GM19025 (cell line): ENCODE measurements around the gene POLR1A.

ENCODE experiments used
- ATAC-seq: cut with Tn5 transposase; IDR thresholded peaks from one replicate; pipeline ENCODE4 v1.9.1; 2021; ENCODE audit warnings: mild to moderate bottlenecking, low read depth, moderate library complexity; ENCODE audit not compliant: unreplicated experiment

POLR1A gene

DNA sequence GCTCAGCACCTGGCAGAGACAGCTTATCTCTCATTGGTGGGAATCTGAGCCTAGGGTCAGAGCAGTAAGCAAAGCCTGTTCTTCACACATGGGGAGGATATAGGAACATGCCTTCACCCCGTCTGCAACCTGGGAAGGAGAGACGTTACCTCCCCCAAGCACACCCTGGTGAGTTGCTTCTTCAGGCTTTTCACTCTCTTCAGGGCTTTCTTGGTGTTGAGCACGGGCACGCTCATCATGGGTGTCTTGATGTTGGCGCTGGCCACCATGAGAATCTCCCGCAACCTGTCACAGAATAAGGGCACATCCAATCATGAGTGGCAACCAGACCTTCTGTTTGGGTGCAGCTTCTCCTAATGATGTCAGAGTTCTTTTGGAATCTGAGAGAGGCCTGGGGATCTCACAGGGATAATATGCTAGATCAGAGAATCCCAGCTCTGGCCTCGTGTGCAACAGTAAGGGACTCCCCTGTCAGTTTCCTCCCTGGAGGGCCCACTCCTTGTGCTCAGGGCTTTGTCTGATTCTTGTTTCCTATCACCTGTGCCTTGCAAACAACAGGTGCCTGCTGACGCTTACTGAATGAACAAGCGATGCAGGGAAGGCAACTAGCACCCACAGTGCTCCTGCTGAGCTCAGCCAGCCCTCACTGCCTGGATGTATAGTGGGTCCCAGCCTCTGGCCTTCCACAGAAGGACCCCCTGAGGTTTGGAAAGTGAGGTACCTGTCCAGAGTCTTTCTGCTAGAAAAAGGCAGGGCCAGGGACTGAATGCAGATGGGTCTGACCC lies 66.3 kb downstream of the POLR1A start:
- no peak for ATAC-seq

DNA sequence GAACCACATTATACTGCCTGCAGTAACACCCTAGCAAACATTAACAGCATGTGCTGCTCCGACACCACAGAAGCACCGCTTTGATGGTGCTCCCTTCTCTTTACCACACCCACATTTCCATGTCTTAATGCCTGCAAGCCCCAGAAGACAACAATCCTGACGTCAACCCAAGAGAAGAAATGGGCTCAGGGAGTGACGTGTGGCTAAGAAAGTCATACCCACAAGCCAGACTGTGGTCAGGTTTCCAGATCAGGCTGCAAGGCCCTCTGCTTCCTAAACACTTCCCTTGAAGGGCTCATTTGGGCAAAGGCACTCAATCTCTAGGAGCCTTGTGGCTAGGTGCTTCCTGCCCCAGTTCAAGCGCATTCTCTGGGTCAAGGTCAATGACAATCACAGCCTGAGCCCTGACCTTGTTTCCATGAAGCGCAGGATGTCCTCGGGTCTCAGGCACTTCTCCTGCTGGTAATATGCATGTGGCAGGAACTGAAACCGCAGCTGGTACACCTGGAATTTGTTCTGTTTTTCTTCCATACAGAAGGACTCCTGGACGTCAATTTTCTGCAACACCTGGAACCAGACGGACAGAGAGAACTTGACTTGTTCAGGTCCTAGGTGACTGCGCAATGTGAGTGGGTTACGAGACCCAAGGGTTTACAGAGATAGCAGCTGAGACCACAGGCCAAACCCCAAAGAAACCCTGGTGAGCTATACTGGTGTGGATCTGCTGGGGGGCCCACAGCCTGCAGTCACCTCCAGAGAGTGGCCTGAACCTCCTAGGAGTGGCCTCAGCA lies 67.2 kb downstream of the POLR1A start:
- peak; percentile 35 for ATAC-seq

DNA sequence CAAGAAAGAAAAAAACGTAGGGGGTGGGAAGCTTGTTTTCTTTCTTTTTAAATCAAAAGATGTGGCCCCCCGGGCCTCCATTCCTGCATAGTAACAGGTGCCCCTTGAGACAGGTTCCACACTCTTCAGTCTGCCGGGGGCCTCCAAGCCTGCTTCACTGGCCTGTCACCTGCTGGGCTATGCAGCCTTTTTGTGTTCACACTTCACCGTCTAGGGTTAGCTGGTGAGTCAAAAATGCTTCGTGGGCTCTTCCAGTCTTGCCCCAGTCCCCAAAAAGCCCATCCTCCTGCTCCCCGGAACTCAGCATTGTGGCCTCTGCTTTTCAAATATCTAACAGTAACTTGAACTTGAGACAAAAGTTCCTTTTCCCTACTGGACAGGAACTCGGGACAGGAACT lies 67.9 kb downstream of the POLR1A start:
- ATAC-seq = no peak

DNA sequence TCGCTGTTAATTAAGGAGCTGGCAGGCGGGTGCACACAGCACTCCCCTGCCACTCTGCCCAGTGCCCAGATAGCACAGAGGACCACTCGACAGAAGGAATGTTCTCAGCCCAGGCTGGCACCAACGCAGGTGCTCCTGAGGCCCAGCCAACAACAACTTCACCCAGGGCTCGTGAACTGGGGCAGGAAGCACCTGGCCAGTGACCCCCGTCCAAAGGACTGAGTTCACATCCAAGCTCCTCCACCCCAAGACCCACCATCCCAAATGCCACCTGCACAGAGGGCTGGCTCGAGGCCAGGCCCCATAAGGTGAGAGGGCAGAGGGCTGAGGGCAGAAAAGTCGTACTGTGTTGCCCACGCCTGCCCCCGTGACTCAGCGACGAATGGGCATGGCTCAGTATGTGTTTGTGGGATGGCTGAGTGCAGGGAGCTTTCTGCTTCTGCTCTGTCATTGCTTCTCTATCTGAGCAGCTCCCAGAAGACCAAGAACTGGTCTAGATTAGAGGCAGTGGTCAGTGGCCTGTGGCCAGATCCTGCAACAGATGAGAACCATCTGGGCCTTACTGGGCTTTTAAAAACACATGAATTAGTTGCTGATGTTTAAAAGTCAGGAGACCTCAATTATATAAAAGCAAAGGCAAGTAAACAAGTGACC lies 68.4 kb downstream of the POLR1A start:
- no peak for ATAC-seq

DNA sequence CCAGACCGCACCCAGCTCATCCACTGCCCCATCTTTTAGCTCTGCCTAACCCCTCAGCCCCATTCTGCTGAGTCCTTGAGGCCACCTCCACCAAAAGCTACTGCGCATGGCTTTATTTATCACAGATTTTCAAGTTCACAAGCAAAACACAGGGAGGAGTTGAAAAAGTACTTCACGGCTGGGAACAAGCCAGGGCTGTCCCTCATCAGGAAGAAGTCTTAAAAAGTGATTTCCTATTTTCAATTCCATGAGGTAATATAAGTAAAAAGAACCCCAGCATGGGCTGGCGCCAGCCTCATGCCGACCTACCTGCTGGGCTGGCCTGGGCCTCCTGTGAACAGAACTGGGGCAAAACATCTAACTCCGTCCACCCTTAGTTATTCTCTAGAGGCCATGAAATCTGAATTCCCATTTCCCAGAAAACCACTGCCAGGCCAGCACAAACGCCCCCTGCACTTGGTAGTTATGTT lies 69.0 kb downstream of the POLR1A start:
- ATAC-seq = no peak

DNA sequence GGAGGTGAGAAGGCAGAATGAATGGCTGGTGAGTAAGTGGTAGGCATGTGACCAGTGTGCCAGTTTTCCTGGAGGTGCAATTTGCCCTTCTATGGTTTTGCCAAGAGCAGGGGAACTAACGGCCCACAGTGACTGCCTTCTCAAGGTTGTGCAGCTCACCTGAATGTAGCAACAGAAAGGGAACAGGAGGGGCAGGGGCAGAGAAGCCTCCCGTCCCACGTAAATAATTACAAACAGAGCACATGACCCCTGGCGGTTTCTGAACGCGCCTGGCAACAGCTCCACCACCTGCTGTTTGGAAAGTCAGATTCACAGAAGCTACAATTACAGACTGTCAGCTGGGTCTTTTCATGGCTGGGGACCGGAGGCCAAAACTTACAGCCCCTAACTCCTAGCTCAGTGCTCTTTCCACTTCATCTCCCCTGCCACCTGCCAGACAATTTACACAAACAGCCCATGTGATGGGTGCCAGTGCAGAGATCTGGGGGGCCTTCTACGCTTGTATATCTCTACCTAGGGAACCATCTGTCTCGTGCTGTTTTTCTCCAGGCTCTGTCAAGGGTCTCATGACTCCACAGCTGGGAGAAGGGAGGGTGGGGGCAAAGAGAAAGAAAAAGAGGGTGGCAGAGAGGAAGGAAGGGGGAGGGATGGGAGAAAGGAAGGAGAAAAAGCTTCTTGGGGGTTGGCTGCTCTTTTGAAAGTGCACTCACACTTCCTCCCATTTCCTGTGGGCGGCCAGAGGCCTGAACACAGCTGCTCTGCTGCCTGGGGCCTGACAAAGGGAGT lies 69.6 kb downstream of the POLR1A start:
- ATAC-seq = peak; percentile 65

DNA sequence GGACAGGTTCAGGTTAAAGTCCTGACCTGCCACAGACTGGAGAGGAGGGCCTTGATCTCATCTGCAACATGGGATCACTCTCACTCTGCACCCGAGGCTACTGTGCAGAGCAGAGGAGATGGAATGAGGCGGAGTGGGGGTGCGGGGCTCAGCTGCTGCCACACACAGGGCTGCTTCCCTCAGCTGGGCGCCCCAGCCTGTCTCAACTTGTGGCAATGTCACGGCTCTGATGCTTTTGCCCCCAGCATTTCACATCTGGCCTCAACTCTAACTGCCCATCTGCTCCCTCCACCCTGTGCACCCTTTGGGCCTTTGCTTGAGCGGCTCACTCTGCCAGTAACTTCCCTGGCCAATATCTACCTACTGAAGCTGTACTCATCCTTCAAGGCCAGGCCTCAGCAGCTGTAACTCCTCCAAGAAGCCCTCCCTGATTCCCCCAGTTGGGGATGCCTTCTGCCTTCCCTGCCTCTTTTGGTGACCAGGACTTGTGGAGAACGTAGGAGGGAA lies 70.3 kb downstream of the POLR1A start:
- ATAC-seq = no peak

DNA sequence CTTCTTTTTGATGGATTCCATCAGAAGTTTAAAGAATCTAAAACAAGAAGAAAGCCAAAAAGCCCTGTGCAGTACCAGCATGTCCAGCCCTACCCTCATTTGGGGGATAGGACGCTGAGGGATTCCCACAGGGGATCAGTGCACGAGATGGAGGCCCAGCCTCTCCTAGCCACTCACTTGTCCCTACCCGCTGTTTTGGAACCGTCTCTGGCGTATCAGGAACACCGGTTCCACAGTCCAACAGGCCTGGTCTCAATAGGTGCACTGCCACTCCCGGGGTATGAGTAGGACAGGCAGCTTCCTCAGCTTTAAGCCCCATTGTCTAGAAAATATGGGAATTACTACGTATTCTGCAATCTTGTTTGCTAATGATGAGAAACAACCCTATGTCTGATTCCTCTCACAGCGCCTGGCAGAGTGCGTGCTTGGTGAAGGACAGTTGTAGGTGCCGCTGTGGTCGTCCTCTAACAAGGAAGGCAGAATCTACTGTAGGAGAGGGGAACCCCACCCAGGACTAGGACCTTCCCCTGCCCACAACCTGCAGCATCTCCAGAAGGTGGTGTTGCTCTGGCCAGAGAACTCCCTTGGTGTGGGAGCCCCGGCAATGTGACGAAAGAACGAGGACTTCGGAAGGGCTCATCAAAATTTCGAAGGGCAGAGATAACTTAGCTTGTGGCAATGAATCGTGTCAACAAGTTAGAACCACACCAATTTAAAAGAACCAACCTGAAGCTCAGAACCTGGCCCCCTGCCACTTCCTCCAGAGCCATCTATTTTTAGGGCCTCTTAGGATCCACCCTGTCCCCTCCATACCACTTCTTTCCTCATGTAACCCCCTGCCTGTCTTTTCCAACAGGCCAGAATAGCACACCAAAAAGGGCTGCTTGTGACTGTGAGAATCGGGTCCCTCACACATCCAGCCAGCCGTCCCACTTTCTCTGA lies 71.7 kb downstream of the POLR1A start:
- no peak for ATAC-seq

DNA sequence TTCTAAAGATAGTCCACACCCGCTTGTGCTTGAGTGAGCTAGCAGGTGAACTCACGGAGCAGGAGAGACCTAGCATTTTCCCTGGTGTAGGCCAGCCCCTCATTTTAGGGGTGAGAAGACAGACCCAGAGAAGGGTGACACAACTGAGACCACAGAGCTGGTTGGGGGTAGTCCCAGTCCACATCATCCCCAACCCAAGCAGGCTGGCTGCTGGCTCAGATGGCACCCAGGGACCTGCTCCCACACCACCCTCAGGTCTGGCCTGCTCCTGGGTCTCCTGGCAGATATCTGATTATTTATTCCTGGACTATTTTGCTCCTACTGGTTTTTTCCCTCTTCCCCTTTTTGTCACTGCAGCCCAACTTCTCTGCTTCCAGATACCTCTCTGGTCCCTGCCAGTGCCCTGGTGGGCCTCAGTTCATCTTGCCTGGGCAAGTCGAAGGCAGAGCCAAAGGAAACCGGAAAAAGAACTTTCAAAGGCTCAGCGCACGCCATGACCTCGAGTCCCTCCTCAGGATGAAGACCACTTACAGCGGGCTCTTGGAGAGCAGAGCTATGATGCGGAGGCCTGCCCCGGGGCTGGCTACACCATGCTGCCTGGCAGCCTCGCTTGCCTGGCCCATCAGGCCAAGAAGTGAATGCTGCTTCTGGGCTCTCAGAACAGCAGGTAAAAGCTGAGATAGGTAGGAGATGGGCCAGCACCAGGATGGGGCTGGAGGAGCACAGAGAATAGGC lies 72.7 kb downstream of the POLR1A start:
- ATAC-seq = no peak

DNA sequence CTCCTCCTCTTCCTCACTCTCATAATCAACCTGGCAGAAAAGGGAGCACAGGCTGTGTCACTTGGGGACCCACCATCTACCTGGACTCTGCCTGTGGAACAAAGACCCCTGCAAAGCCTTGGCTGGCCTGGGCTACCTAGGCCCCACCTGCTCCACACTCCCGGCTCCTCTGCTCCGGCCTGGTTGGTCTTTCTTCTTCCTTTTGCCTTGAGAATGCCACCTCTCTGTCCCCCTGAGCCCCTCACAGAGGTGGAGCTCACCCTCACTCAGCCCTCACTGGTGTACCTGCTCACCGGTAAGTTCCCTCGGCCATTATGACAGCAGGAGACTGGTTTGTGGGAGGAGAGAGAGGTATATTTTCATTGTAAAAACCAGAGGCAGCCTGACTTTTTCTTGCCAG lies 74.1 kb downstream of the POLR1A start:
- ATAC-seq = no peak

DNA sequence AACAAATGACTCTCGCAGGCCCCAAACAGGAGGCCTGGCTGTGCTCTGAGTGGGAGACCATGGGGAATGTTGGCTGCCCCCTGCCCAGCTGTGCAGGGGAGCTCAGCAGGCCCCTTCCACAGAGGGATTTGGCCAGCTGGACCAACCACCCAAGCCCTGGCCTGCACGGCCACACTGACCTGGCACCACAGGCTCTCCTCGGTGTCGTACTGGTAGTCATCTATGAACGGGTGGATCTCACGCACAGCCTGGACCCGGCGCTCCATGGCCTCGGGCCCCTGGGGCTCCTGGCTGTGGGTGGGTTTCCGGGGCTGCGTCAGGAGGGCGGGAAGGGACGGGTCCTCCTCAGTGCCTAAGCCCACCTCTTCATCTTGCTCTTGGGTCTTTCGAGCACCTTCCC lies 74.5 kb downstream of the POLR1A start:
- no peak for ATAC-seq

DNA sequence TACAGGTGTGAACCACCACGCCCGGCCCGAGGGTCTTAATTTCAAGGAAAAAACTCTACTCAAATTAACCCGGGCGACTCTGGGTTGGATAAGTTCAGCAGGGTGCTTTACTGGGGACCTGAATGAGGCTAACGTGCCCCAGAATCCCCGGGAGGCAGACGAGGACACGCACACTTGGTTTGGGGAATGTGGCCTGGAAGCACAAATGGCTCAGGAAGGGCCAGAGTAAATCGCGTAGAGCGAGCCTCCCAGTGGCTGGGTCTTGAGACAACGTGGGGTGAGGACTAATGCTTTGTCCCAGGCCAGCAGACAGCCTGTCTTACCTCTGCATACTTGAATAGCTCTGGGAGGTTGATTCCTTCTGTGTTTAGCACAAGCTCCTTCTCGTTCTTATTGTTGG lies 75.8 kb downstream of the POLR1A start:
- ATAC-seq = no peak

DNA sequence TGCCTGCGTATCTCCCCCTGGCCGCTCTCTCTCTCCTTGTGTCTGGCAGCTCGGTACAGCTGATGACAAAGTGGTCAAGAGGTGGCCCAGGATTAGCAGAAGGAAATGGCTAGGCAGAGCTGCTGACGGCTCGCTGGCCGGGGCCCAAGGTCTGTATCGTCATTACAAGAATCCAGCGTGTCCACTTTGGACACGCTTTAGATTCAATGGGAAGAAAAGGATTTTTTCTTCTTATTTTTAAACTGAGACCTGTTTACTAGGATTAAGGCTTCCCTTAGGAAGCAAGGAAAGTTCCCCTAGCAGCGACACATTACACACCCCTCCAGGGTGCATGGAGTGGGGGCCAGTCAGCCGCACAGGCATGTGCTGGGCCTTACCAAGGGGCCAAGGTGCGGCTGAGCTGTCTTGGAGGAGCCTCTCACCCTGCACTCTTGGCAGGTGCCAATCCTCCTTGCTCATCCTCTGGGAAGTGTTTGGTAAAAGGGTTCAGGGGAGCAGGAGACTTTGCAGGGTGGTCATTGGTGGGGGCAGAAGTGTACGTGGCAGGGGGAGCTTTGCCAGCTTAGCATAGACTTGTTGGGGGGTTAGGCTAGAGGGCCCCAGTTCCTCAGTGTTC lies 76.8 kb downstream of the POLR1A start:
- no peak for ATAC-seq

DNA sequence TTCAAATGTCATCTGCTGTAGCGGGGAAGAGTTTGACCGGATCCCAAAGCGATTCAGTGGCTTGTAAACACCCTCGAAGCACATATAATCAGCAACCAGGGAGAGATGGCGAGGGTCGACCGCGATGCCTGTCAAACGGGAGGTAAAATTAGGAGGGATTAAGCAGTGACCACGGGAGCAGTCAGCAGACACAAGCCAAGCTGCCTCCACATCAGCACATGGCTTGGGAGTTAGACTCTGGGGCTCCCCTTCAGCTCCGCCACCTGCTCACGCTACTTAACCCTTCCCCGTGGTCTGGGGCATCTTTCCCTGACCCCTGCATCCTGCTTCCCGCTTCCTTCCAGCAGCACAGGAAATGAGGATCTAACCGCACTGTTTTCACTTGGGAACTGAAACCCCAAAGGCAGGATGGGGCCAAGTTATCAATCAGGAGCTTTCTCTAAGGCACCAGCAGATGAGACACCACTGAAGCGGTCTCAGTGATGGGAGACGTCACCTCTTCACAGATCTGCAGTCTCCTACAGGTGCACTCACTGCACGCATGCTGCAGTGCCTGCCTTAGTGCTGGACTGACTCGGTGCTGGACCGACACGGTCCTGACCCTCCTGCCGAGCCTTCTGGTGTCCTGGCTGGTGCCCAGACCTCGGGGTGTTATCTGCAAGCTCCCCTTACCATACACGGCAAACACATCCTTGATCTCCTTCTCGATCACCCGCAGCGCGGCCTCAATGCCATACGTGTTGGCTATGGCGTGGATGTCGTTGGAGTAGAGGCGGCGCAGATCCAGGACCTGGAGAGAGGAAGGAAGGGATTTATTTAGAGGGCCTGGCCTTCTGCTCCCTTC lies 77.5 kb downstream of the POLR1A start:
- ATAC-seq = no peak

DNA sequence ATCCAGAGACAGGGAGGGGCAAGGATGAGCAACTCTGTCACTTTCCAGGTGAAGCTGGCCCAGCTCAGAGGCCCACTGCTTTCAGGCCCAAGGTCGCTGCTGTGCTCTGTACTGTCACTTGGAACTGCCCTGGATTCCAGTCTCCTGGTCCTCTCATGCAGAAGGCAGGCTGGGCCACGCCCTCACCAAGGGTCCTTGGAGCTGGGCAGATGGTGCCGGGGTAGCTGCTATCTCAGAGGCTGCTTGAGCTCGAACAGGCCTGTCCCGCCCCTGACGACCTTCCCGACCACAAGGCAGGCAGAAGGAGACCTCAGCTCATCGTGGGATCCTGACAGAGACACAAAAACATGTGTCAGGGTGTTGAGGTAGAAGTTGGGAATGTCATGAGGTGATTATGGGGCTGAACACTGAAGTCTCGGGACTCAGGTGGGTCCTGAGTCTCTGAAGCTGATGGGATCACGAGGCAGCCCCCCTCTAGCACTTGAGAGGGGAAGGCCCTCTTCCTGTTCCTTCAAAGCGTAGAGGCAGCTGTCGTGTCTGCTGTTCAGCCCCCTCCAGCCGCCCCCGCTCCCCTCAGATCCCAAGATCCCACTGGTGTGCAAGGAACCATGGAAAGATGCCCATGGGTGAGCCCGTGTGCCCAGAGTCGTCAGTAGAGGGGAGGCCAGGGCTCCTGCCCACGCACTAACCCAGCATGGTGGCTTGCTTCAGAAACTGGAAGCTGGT lies 78.3 kb downstream of the POLR1A start:
- ATAC-seq = no peak

DNA sequence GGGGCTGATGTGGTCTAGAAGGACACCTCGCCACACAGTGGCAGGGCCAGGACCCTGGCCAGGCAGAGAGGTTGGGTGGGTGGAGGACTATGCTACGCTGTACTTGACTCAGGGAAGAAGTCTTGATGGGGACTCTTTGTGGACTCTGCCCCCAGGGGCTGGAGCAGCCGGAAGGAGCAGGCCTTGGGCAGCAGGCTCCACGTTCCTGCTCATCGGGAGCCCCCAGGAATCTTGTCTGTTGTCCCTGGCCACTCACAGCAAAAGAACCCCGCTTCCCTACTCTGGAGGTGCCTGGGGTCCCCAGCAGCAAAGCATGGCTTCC lies 79.0 kb downstream of the POLR1A start:
- ATAC-seq = no peak
